H9 (cell line): ENCODE data around the gene DOCK9. TPM values are rescaled to one million over a fixed set of nuclear protein-coding genes. Genes with fewer than 3 reads are reported as not detected.

Experiments used
- DNase-seq: peaks from one replicate; pipeline ENCODE4 v3.0.0-alpha.2; 2017
- H2AFZ ChIP-seq: one replicate; pipeline ENCODE4 v1.6.1; 2013; ENCODE audit warnings: mild to moderate bottlenecking, low read length, control low read depth, moderate library complexity
- H2AK5ac ChIP-seq: 2 replicates; pipeline ENCODE4 v1.6.1; 2013; ENCODE audit warnings: low read length, control low read depth, mixed read lengths; ENCODE audit not compliant: insufficient read length
- H2BK120ac ChIP-seq: one replicate; pipeline ENCODE4 v1.6.1; 2013; ENCODE audit warnings: low read depth, mild to moderate bottlenecking, low read length, control low read depth, inconsistent platforms; ENCODE audit not compliant: poor library complexity, severe bottlenecking
- H2BK12ac ChIP-seq: 2 replicates; pipeline ENCODE4 v1.6.1; 2013; ENCODE audit warnings: low read length, control low read depth, mixed read lengths, low read depth; ENCODE audit not compliant: insufficient read length
- H2BK15ac ChIP-seq: 2 replicates; pipeline ENCODE4 v1.6.1; 2013; ENCODE audit warnings: low read depth, low read length, control low read depth
- H2BK20ac ChIP-seq: one replicate; pipeline ENCODE4 v1.6.1; 2013; ENCODE audit warnings: low read depth, mild to moderate bottlenecking, low read length, control low read depth, inconsistent platforms; ENCODE audit not compliant: poor library complexity, severe bottlenecking
- H2BK5ac ChIP-seq: 2 replicates; pipeline ENCODE4 v1.6.1; 2013; ENCODE audit warnings: low read length, control low read depth, mixed read lengths; ENCODE audit not compliant: insufficient read length
- H3K14ac ChIP-seq: 2 replicates; pipeline ENCODE4 v1.6.1; 2013; ENCODE audit warnings: low read length, control low read depth; ENCODE audit not compliant: insufficient read depth
- H3K18ac ChIP-seq: 2 replicates; pipeline ENCODE4 v1.6.1; 2013; ENCODE audit warnings: low read depth, mild to moderate bottlenecking, mixed read lengths, low read length, control low read depth; ENCODE audit not compliant: insufficient read length
- H3K23ac ChIP-seq: 2 replicates; pipeline ENCODE4 v1.6.1; 2013; ENCODE audit warnings: low read length, control low read depth, mixed read lengths, low read depth; ENCODE audit not compliant: insufficient read length
- H3K23me2 ChIP-seq: 2 replicates; pipeline ENCODE4 v1.6.1; 2013; ENCODE audit warnings: low read depth, mild to moderate bottlenecking, mixed read lengths, low read length, control low read depth; ENCODE audit not compliant: insufficient read length, poor library complexity, severe bottlenecking
- H3K27ac ChIP-seq: 2 replicates; pipeline ENCODE4 v1.5.1; 2013; ENCODE audit warnings: low read length, control low read depth, mixed read lengths, low read depth; ENCODE audit not compliant: insufficient read length
- H3K27me3 ChIP-seq: 2 replicates; pipeline ENCODE4 v1.6.1; 2013; ENCODE audit warnings: low read length, control low read depth, inconsistent platforms; ENCODE audit not compliant: insufficient read depth
- H3K4ac ChIP-seq: 2 replicates; pipeline ENCODE4 v1.6.1; 2013; ENCODE audit warnings: low read depth, mild to moderate bottlenecking, control low read depth, inconsistent platforms, low read length, moderate library complexity
- H3K4me1 ChIP-seq: 2 replicates; pipeline ENCODE4 v1.6.1; 2013; ENCODE audit warnings: low read length, control low read depth, inconsistent platforms; ENCODE audit not compliant: insufficient read depth
- H3K4me2 ChIP-seq: 2 replicates; pipeline ENCODE4 v1.6.1; 2013; ENCODE audit warnings: low read length, control low read depth, mixed read lengths; ENCODE audit not compliant: insufficient read length, insufficient read depth
- H3K56ac ChIP-seq: 2 replicates; pipeline ENCODE4 v1.6.1; 2013; ENCODE audit warnings: low read depth, mild to moderate bottlenecking, mixed read lengths, low read length, control low read depth; ENCODE audit not compliant: insufficient read length
- H3K79me1 ChIP-seq: 2 replicates; pipeline ENCODE4 v1.6.1; 2013; ENCODE audit warnings: low read depth, mild to moderate bottlenecking, moderate library complexity, low read length, control low read depth, inconsistent platforms; ENCODE audit not compliant: insufficient read depth, poor library complexity, severe bottlenecking
- H3K79me2 ChIP-seq: 2 replicates; pipeline ENCODE4 v1.6.1; 2013; ENCODE audit warnings: low read length, control low read depth, inconsistent platforms; ENCODE audit not compliant: insufficient read depth
- H3K9ac ChIP-seq: 2 replicates; pipeline ENCODE4 v1.6.1; 2013; ENCODE audit warnings: low read length, control low read depth, mixed read lengths; ENCODE audit not compliant: insufficient read length; ENCODE audit errors: extremely low read depth
- H3K9me3 ChIP-seq: one replicate; pipeline ENCODE4 v1.6.1; 2013; ENCODE audit warnings: low read depth, low read length, inconsistent platforms; ENCODE audit not compliant: control insufficient read depth
- H3T11ph ChIP-seq: one replicate; pipeline ENCODE4 v1.6.1; 2013; ENCODE audit warnings: mild to moderate bottlenecking, low read length, control low read depth, inconsistent platforms
- H4K20me1 ChIP-seq: one replicate; pipeline ENCODE4 v1.6.1; 2013; ENCODE audit not compliant: control insufficient read depth, insufficient read length, insufficient read depth
- H4K5ac ChIP-seq: 2 replicates; pipeline ENCODE4 v1.6.1; 2013; ENCODE audit warnings: low read depth, mild to moderate bottlenecking, mixed read lengths, low read length, control low read depth; ENCODE audit not compliant: insufficient read length
- H4K8ac ChIP-seq: replicated peaks from 2 replicates; pipeline ENCODE4 v1.6.1; 2013; ENCODE audit warnings: low read length, control low read depth, mixed read lengths, low read depth; ENCODE audit not compliant: insufficient read length
- H4K91ac ChIP-seq: 2 replicates; pipeline ENCODE4 v1.6.1; 2013; ENCODE audit warnings: low read depth, mild to moderate bottlenecking, moderate library complexity, mixed read lengths, low read length, control low read depth; ENCODE audit not compliant: insufficient read length
- H3K27ac Mint-ChIP-seq, 3 experiments: 2 replicates in 2 of 3; 3 replicates in 1 of 3; pipeline ENCODE4 v1.8.0; 2020 to 2021; ENCODE audit warnings: mixed read lengths in 3 of 3, mild to moderate bottlenecking in 1 of 3, moderate library complexity in 1 of 3
- H3K27me3 Mint-ChIP-seq: 2 replicates; pipeline ENCODE4 v1.8.0; 2021; ENCODE audit warnings: low read depth, mild to moderate bottlenecking, moderate library complexity, mixed read lengths
- H3K36me3 Mint-ChIP-seq, 3 experiments: 2 replicates in 2 of 3; 3 replicates in 1 of 3; pipeline ENCODE4 v1.8.0; 2020 to 2021; ENCODE audit warnings: low read depth in 3 of 3, mixed read lengths in 3 of 3; ENCODE audit not compliant: insufficient read depth in 1 of 3
- H3K4me1 Mint-ChIP-seq, 2 experiments: 2 replicates each; pipeline ENCODE4 v1.8.0; 2020; ENCODE audit warnings: mixed read lengths in 2 of 2
- H3K4me3 Mint-ChIP-seq, 2 experiments: 2 replicates in 1 of 2; 3 replicates in 1 of 2; pipeline ENCODE4 v1.8.0; 2020 to 2021; ENCODE audit warnings: mild to moderate bottlenecking in 2 of 2, mixed read lengths in 2 of 2, moderate library complexity in 1 of 2
- H3K9me3 Mint-ChIP-seq, 2 experiments: 2 replicates in 1 of 2; 3 replicates in 1 of 2; pipeline ENCODE4 v1.8.0; 2020; ENCODE audit warnings: mild to moderate bottlenecking in 2 of 2, mixed read lengths in 2 of 2, moderate library complexity in 1 of 2
- WGBS: extraction: QIAGEN DNeasy Blood & Tissue Kit; methylation state at CpG from one replicate; pipeline ENCODE4 v1.1.7; 2013; ENCODE audit warnings: missing lambda C conversion rate, low lambda C conversion rate, mixed read lengths; ENCODE audit not compliant: insufficient read length; ENCODE audit errors: extremely low coverage; 5-methylcytosine and 5-hydroxymethylcytosine counted together
- total RNA-seq: library from RNA; stranded (reverse); gene quantifications from 2 replicates; pipeline ENCODE4 v1.2.1, GENCODE V29; 2021
- TF ChIP-seq, protein P1 (sequence below): fragments of 200-600 bp; sonication (generic); conservative IDR thresholded peaks from 3 replicates; pipeline ENCODE4 v1.8.0; 2021; ENCODE audit warnings: antibody characterized with exemption, mild to moderate bottlenecking

Gene DOCK9
- total RNA-seq, 1 experiment from 2014 or later, result 23.0 TPM

DNA sequence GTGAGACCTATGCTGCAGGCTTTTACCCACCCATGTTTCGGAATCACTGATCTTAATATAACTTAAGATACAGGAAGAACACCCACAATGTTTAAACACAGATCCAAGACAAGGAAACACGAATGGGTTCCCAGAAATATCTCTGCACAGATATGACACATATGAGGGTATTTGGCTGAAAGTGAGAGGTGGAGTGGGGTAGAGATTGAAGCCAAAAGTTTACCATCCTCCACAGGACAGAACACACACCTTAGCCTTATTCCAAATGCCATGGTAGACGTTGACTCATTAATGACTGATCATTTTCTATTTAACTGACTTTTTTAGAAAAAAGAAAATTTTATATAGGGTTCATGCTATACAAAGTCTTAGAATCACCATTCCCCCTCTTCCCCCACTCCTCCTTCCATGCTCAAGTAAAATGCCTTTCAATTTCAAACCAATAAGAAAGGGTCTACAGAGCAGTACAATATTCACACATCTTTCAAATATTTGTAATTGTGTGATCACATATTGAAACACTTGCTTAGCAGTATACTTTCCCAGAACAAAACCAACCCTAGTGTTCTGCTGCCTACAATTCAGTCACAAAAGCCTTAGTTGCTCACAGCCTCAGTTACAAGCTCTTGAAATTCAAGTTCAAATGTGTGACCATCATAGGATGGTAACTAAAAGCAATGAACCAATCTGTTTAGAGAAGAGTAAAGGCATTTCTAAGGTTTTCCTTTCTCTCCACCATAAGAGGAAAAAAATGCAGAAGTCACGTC lies 11.8 kb upstream of the DOCK9 start:
- Histone ChIP-seq H4K20me1 (no peaks in the 10 kb centered on the region), H3K18ac (no peak overlapping the region), H2BK20ac (no peak overlapping the region), H4K8ac (no peak overlapping the region), H2BK15ac (no peak overlapping the region), H3K79me1 (no peaks in the 10 kb centered on the region), H3K56ac (no peak overlapping the region), H3T11ph (no peak overlapping the region), H3K79me2 (no peaks in the 10 kb centered on the region), H3K4me1 (peaks cover 6% of the 10 kb centered on the region; the same call in 1 of the 2 replicates), H3K23me2 (no peaks in the 10 kb centered on the region), H3K4ac (no peak overlapping the region), H3K27me3 (no peaks in the 10 kb centered on the region), H3K14ac (no peak overlapping the region), H3K4me2 (no peak overlapping the region), H2BK5ac (no peak overlapping the region), H2BK120ac (no peak overlapping the region), H2AK5ac (no peak overlapping the region), H3K9me3 (no peaks in the 10 kb centered on the region), H3K23ac (no peak overlapping the region), H2AFZ (no peak overlapping the region), H4K5ac (no peak overlapping the region), H3K9ac (no peak overlapping the region), H2BK12ac (no peak overlapping the region), H4K91ac (no peak overlapping the region), H3K27ac (no peak overlapping the region)
- Mint-ChIP-seq H3K9me3 (no peaks in the 10 kb centered on the region), H3K27me3 (no peaks in the 10 kb centered on the region), H3K36me3 (no peaks in the 10 kb centered on the region), H3K27ac (no peak overlapping the region), H3K4me3 (no peak overlapping the region), H3K4me1 (peaks cover 29 to 35% of the 10 kb centered on the region in 2 experiments)
- DNase-seq, result no peak
- TF ChIP-seq, protein P1, sequence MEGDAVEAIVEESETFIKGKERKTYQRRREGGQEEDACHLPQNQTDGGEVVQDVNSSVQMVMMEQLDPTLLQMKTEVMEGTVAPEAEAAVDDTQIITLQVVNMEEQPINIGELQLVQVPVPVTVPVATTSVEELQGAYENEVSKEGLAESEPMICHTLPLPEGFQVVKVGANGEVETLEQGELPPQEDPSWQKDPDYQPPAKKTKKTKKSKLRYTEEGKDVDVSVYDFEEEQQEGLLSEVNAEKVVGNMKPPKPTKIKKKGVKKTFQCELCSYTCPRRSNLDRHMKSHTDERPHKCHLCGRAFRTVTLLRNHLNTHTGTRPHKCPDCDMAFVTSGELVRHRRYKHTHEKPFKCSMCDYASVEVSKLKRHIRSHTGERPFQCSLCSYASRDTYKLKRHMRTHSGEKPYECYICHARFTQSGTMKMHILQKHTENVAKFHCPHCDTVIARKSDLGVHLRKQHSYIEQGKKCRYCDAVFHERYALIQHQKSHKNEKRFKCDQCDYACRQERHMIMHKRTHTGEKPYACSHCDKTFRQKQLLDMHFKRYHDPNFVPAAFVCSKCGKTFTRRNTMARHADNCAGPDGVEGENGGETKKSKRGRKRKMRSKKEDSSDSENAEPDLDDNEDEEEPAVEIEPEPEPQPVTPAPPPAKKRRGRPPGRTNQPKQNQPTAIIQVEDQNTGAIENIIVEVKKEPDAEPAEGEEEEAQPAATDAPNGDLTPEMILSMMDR, result no peak
- no CpG with 5 or more reads among the region's 4 CpGs for WGBS
